ENCODE data around the gene RFX4.

Gene RFX4

DNA sequence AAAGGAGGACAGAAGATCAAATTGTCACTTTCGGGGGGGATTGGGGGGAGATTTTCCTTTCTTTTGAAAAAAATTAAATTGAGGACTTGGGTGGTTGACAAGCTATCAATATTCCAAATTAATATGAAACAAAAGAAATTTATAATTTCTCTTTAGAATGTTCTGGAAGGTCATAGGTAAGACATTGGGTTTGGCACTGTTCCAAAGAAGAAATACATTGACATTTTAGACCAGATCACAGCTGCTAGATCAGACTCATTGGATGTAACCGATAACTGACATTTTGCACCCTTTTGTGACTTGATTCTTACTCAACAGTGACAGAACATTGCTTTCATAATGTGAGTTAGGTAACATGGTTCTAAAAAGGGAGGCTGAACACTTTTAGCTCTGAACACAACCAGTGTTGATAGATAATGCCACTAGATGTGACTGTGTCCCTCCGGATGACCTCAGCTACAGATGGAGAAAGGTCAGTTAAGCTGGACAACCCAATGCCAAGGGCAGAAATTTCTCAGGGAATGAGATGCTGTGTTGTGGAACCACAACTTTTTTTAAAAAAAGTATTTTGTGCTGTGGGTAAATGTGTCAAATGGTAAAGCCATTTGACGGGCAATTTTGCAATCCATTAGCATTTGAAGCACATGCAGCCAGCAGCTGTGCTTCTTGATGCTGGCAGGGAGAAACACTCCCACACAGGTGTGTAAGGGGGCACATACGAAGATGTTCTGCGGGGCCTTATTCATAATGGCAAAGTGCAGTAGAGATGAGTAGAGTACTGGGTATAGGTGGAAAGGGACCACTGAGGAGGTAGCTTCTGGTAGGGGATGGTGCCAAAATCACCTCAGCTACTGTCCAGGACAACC lies 62.9 kb downstream of the RFX4 start:
- H3K4me1 Mint-ChIP-seq: no peaks in the 10 kb centered on the region
- H3K9me3 Mint-ChIP-seq: no peaks in the 10 kb centered on the region
- H3K27me3 Mint-ChIP-seq: peaks cover 7% of the 10 kb centered on the region
- no peak for ATAC-seq (ENCODE audit: low read depth)
- no peak for DNase-seq (ENCODE audit: low spot score in 2 of 2)
- no peaks in the 10 kb centered on the region for H3K36me3 Mint-ChIP-seq
- H3K4me3 Mint-ChIP-seq: no peak overlapping the region
- H3K27ac Mint-ChIP-seq: no peak overlapping the region

DNA sequence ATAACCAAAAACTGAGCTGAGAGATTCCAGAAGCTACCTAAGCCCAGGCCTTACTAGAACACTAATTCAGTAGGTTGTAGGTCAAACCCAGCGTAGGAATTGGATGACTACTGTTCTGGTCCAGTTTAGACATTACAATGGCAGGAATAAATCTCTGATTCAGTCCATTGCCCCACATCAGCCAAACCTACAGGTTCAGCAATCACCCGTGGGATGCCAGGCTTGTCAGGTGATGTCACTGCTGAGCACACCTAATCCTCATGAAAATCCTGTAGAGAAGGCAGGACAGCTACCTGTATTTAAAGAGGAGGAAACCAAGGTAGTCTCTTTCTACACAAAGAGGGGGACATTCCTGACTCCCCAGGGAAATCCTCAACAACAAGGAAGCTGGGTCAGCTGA lies 63.7 kb downstream of the RFX4 start:
- Mint-ChIP-seq H3K36me3 (no peaks in the 10 kb centered on the region), H3K27ac (no peak overlapping the region), H3K4me1 (no peaks in the 10 kb centered on the region), H3K4me3 (no peak overlapping the region), H3K9me3 (no peaks in the 10 kb centered on the region), H3K27me3 (peaks cover 12% of the 10 kb centered on the region)
- no peak for DNase-seq (ENCODE audit: low spot score in 2 of 2)
- no peak for ATAC-seq (ENCODE audit: low read depth)

GRCh38 chr12:106647793-106648514 lies 65.2 kb downstream of the RFX4 start:
- no peak overlapping the region for H3K4me3 Mint-ChIP-seq
- ATAC-seq (ENCODE audit: low read depth): no peak
- no peak overlapping the region for H3K27ac Mint-ChIP-seq
- H3K9me3 Mint-ChIP-seq: no peaks in the 10 kb centered on the region
- peaks cover 13% of the 10 kb centered on the region for H3K27me3 Mint-ChIP-seq
- DNase-seq (ENCODE audit: low spot score in 2 of 2): no peak
- H3K36me3 Mint-ChIP-seq: no peaks in the 10 kb centered on the region
- no peaks in the 10 kb centered on the region for H3K4me1 Mint-ChIP-seq

DNA sequence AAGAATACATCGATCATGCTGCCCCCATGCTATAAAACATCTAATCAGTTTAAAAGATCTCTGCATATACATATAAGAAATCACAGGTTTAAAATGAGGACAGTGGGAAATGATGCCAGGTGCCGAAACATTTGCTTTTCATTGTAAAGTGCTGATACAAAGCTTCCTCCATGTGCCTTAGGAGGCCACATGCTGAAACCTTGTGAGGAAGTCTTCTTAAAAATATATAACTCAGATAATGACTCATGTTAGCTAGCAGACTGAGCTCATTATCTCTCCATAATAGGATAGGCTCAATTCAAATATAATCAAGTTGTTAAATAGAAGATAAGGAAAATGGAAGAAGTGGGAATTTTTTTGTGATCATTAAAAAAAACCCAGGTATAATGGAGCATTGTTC lies 65.9 kb downstream of the RFX4 start:
- Mint-ChIP-seq H3K27me3 (peaks cover 11% of the 10 kb centered on the region), H3K4me1 (no peaks in the 10 kb centered on the region), H3K36me3 (no peaks in the 10 kb centered on the region), H3K27ac (no peak overlapping the region), H3K9me3 (no peaks in the 10 kb centered on the region), H3K4me3 (no peak overlapping the region)
- DNase-seq (ENCODE audit: low spot score in 2 of 2) (no peak), ATAC-seq (ENCODE audit: low read depth) (no peak)

DNA sequence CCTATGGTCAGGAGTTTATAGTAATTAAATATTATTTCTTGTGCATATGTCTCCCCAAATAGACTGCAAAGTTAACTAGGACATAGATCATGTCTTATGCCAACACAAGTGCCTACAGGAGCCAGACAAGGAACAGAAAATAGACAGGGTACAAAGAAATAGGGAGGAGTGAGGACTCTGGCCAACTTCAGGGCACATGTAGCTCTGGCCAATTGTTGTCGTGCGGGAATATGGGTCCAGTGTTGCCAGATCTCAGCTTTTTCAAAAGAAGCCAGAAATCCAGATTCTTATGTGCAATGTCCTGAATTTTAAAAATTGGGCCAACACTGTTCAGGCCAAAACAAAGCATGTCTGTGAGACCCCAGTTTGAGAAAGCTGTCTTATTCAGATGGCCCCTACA lies 68.7 kb downstream of the RFX4 start:
- H3K36me3 Mint-ChIP-seq: no peaks in the 10 kb centered on the region
- no peak overlapping the region for H3K27ac Mint-ChIP-seq
- no peaks in the 10 kb centered on the region for H3K4me1 Mint-ChIP-seq
- peaks cover 13% of the 10 kb centered on the region for H3K27me3 Mint-ChIP-seq
- no peak overlapping the region for H3K4me3 Mint-ChIP-seq
- H3K9me3 Mint-ChIP-seq: no peaks in the 10 kb centered on the region
- ATAC-seq (ENCODE audit: low read depth) (no peak), DNase-seq (ENCODE audit: low spot score in 2 of 2) (no peak)

GRCh38 chr12:106652510-106653015 lies 69.8 kb downstream of the RFX4 start:
- no peaks in the 10 kb centered on the region for H3K4me1 Mint-ChIP-seq
- no peak overlapping the region for H3K4me3 Mint-ChIP-seq
- H3K27ac Mint-ChIP-seq: no peak overlapping the region
- no peak for ATAC-seq (ENCODE audit: low read depth)
- no peak for DNase-seq (ENCODE audit: low spot score in 2 of 2)
- H3K9me3 Mint-ChIP-seq: no peaks in the 10 kb centered on the region
- peaks cover 14% of the 10 kb centered on the region for H3K27me3 Mint-ChIP-seq
- no peaks in the 10 kb centered on the region for H3K36me3 Mint-ChIP-seq

GRCh38 chr12:106655577-106655976 lies 72.8 kb downstream of the RFX4 start:
- Mint-ChIP-seq H3K9me3 (no peaks in the 10 kb centered on the region), H3K36me3 (no peaks in the 10 kb centered on the region), H3K4me3 (no peak overlapping the region), H3K4me1 (peaks cover 3% of the 10 kb centered on the region), H3K27ac (no peak overlapping the region), H3K27me3 (peaks cover 10% of the 10 kb centered on the region)
- no peak for ATAC-seq (ENCODE audit: low read depth)
- no peak for DNase-seq (ENCODE audit: low spot score in 2 of 2)

GRCh38 chr12:106657488-106657887 lies 74.7 kb downstream of the RFX4 start:
- no peak for DNase-seq (ENCODE audit: low spot score in 2 of 2)
- peaks cover 3% of the 10 kb centered on the region for H3K4me1 Mint-ChIP-seq
- H3K36me3 Mint-ChIP-seq: peaks cover 2% of the 10 kb centered on the region
- H3K4me3 Mint-ChIP-seq: no peak overlapping the region
- ATAC-seq (ENCODE audit: low read depth): no peak
- H3K9me3 Mint-ChIP-seq: peaks cover 6% of the 10 kb centered on the region
- no peak overlapping the region for H3K27ac Mint-ChIP-seq
- H3K27me3 Mint-ChIP-seq: peaks cover 6% of the 10 kb centered on the region

DNA sequence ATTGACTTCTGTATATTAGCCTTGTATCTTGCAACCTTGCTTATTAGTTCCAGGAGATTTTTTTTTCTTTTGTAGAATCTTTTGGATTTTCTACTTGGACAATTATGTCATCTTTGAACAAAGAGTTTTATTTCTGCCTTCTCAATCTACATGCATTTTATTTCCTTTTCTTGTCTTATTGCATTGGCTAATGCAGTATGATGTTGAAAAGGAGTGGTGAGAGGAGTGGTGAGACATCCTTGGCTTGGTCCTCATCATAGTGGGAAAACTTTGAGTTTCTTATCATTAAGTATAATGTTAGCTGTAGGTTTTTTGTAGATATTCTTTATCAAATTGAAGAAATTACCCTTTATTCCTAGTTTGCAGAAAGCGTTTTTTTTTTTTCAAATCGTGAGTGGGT lies 80.6 kb downstream of the RFX4 start:
- no peak overlapping the region for H3K4me3 Mint-ChIP-seq
- H3K27me3 Mint-ChIP-seq: peaks cover 4% of the 10 kb centered on the region
- no peak overlapping the region for H3K27ac Mint-ChIP-seq
- peaks cover 3% of the 10 kb centered on the region for H3K36me3 Mint-ChIP-seq
- ATAC-seq (ENCODE audit: low read depth): no peak
- H3K4me1 Mint-ChIP-seq: peaks cover 3% of the 10 kb centered on the region
- peaks cover 23% of the 10 kb centered on the region for H3K9me3 Mint-ChIP-seq
- DNase-seq (ENCODE audit: low spot score in 2 of 2): no peak

GRCh38 chr12:106669216-106669615 lies 86.4 kb downstream of the RFX4 start:
- DNase-seq (ENCODE audit: low spot score in 2 of 2) (no peak), ATAC-seq (ENCODE audit: low read depth) (no peak)
- Mint-ChIP-seq H3K36me3 (peaks cover 1% of the 10 kb centered on the region), H3K9me3 (peaks cover 8% of the 10 kb centered on the region), H3K27ac (no peak overlapping the region), H3K4me1 (no peaks in the 10 kb centered on the region), H3K4me3 (no peak overlapping the region), H3K27me3 (peaks cover 22% of the 10 kb centered on the region)

- Mint-ChIP-seq H3K4me3 (no peak overlapping the region), H3K4me1 (no peaks in the 10 kb centered on the region), H3K36me3 (peaks cover 1% of the 10 kb centered on the region), H3K9me3 (peaks cover 1% of the 10 kb centered on the region), H3K27ac (no peak overlapping the region), H3K27me3 (peaks cover 27% of the 10 kb centered on the region)
- DNase-seq (ENCODE audit: low spot score in 2 of 2) (no peak), ATAC-seq (ENCODE audit: low read depth) (no peak)
Measured at GRCh38 chr12:106670131-106670530, 87.3 kb downstream of the RFX4 start.

- peaks cover 34% of the 10 kb centered on the region for H3K27me3 Mint-ChIP-seq
- ATAC-seq (ENCODE audit: low read depth) (peak; percentile 46), DNase-seq (ENCODE audit: low spot score in 2 of 2) (no peak)
- H3K4me3 Mint-ChIP-seq: no peak overlapping the region
- H3K4me1 Mint-ChIP-seq: no peaks in the 10 kb centered on the region
- no peak overlapping the region for H3K27ac Mint-ChIP-seq
- H3K36me3 Mint-ChIP-seq: no peaks in the 10 kb centered on the region
- no peaks in the 10 kb centered on the region for H3K9me3 Mint-ChIP-seq
Measured at GRCh38 chr12:106671840-106672239, 89.0 kb downstream of the RFX4 start.

- Mint-ChIP-seq H3K27me3 (peaks cover 37% of the 10 kb centered on the region), H3K36me3 (no peaks in the 10 kb centered on the region)
Measured at GRCh38 chr12:106672314-106673025, 89.7 kb downstream of the RFX4 start.

DNA sequence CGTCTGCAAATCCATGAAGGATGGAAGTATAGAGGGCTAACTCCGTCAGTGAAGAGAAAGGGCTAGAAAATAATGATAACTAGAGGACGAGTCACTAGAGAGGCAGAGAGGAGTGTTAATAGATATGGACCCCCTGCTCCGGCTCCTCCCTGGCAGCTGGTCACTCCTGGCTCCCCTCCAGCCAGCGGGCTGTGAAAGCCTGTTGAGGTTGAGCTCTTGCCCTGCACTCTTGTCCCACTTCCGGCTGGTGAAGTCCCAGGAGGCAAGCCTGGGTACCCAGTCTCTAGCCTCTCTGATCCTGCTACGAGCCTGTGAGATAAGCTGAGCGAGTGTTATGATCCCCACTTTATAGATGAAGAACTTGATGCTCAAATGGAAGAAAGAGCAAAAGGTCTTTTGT lies 90.3 kb downstream of the RFX4 start:
- Mint-ChIP-seq H3K27ac (no peak overlapping the region), H3K9me3 (no peaks in the 10 kb centered on the region), H3K4me3 (no peak overlapping the region), H3K36me3 (no peaks in the 10 kb centered on the region), H3K4me1 (no peaks in the 10 kb centered on the region), H3K27me3 (peaks cover 37% of the 10 kb centered on the region)
- DNase-seq (ENCODE audit: low spot score in 2 of 2) (no peak), ATAC-seq (ENCODE audit: low read depth) (no peak)

More at GRCh38 chr12:106672314-106673025, 89.7 kb downstream of the RFX4 start:
- Mint-ChIP-seq H3K9me3 (no peaks in the 10 kb centered on the region), H3K4me1 (no peaks in the 10 kb centered on the region), H3K4me3 (no peak overlapping the region), H3K27ac (no peak overlapping the region)
- DNase-seq (ENCODE audit: low spot score in 2 of 2) (no peak), ATAC-seq (ENCODE audit: low read depth) (no peak)
